DOHH2 (cell line): ENCODE measurements around the gene RANGAP1.

ENCODE experiments used
- H3F3A ChIP-seq: fragments of 200-600 bp; sonication (generic), shearing (Covaris generic); 2 replicates; pipeline ENCODE4 v1.6.0; 2016; ENCODE audit warnings: antibody characterized with exemption, mild to moderate bottlenecking; ENCODE audit not compliant: control insufficient read depth, insufficient read depth
- H3K27ac ChIP-seq: fragments of 200-600 bp; sonication (generic); 2 replicates; pipeline ENCODE4 v1.5.1; 2014; ENCODE audit warnings: low read depth, mild to moderate bottlenecking, low read length, moderate library complexity
- H3K27me3 ChIP-seq: fragments of 200-600 bp; sonication (generic); 2 replicates; pipeline ENCODE4 v1.6.1; 2014; ENCODE audit warnings: mild to moderate bottlenecking, low read length, mixed read lengths; ENCODE audit not compliant: control insufficient read depth
- H3K36me3 ChIP-seq: fragments of 200-600 bp; sonication (generic); 2 replicates; pipeline ENCODE4 v1.6.1; 2014; ENCODE audit warnings: mild to moderate bottlenecking, low read length, moderate library complexity, mixed read lengths; ENCODE audit not compliant: control insufficient read depth
- H3K4me1 ChIP-seq: fragments of 200-600 bp; sonication (generic); 2 replicates; pipeline ENCODE4 v1.6.1; 2014; ENCODE audit warnings: mild to moderate bottlenecking, low read length, mixed read lengths; ENCODE audit not compliant: control insufficient read depth
- H3K4me2 ChIP-seq: fragments of 200-600 bp; sonication (generic); 2 replicates; pipeline ENCODE4 v1.6.0; 2014; ENCODE audit warnings: mild to moderate bottlenecking, low read length, moderate library complexity
- H3K4me3 ChIP-seq: fragments of 200-600 bp; sonication (generic); 2 replicates; pipeline ENCODE4 v1.5.1; 2014; ENCODE audit warnings: mild to moderate bottlenecking, low read length, mixed read lengths
- H3K79me2 ChIP-seq: fragments of 200-600 bp; sonication (generic); 2 replicates; pipeline ENCODE4 v1.6.1; 2014; ENCODE audit warnings: mild to moderate bottlenecking, low read length, mixed read lengths; ENCODE audit not compliant: control insufficient read depth
- H3K9me2 ChIP-seq: fragments of 200-600 bp; sonication (generic); replicated peaks from 2 replicates; pipeline ENCODE4 v1.6.1; 2014; ENCODE audit warnings: mild to moderate bottlenecking, low read length, mixed read lengths; ENCODE audit not compliant: control insufficient read depth
- H3K9me3 ChIP-seq: fragments of 200-600 bp; sonication (generic); 2 replicates; pipeline ENCODE4 v1.6.1; 2014; ENCODE audit warnings: antibody characterized with exemption, low read length, mixed read lengths; ENCODE audit not compliant: control insufficient read depth, insufficient read depth
- H4K20me1 ChIP-seq: fragments of 200-600 bp; sonication (generic); 2 replicates; pipeline ENCODE4 v1.6.0; 2014; ENCODE audit warnings: low read depth, mild to moderate bottlenecking, antibody characterized with exemption, low read length, moderate library complexity; ENCODE audit not compliant: control insufficient read depth, insufficient read depth
- CTCF ChIP-seq: fragments of 200-600 bp; sonication (generic); IDR thresholded peaks from one replicate; pipeline ENCODE4 v1.5.1; 2014; ENCODE audit warnings: antibody characterized with exemption, mild to moderate bottlenecking, low read depth, low read length; ENCODE audit not compliant: poor library complexity, severe bottlenecking
- EZH2phosphoT487 ChIP-seq: fragments of 200-600 bp; sonication (generic); IDR thresholded peaks from 2 replicates; pipeline ENCODE4 v1.6.1; 2017; ENCODE audit warnings: borderline replicate concordance, mild to moderate bottlenecking, antibody characterized with exemption, low read length, moderate library complexity, mixed read lengths

Gene RANGAP1

GRCh38 chr22:41247703-41248102 lies 38.3 kb downstream of the RANGAP1 start:
- Histone ChIP-seq H3K9me3 (no peaks in the 10 kb centered on the region), H3K79me2 (no peaks in the 10 kb centered on the region), H3K27ac (no peak overlapping the region), H3K4me2 (no peak overlapping the region), H3K27me3 (no peaks in the 10 kb centered on the region), H3F3A (peaks cover 10% of the 10 kb centered on the region; the same call in 1 of the 2 replicates), H3K9me2 (no peaks in the 10 kb centered on the region), H4K20me1 (no peaks in the 10 kb centered on the region), H3K4me1 (no peaks in the 10 kb centered on the region), H3K36me3 (peaks cover 66% of the 10 kb centered on the region), H3K4me3 (no peak overlapping the region)
- no peak for TF ChIP-seq EZH2phosphoT487
- no peak for TF ChIP-seq CTCF

DNA sequence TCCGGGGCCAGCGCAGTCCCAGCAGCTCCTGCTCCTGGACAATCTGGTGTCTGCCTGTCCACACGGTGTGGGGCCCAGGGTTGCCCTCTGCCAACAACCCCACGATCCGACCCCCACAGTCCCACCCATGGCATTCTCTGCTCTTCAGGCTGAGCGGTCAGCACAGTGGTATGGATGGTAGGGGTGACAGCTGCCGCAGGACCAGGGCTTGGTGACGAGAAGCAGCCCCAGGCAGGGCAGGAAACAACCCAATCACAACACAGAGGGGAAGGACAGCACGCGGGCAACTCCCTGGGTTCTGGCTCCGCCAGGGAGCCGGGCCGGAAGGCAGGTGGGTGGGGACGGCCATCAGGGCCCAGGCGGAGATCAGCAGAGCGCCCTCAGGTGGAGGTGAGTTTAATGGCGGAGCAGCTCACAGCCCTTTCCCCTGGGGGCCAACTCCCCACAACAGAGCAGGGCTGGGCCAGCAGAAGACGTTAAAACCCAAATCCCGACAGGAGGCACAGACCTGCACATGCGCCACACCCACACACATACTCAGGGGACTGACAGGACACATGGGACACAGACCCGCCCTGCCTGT lies 40.0 kb downstream of the RANGAP1 start:
- TF ChIP-seq EZH2phosphoT487 (no peak), CTCF (no peak)
- Histone ChIP-seq H3K9me2 (no peaks in the 10 kb centered on the region), H3K27me3 (no peaks in the 10 kb centered on the region), H4K20me1 (no peaks in the 10 kb centered on the region), H3K79me2 (no peaks in the 10 kb centered on the region), H3K27ac (no peak overlapping the region), H3K4me1 (no peaks in the 10 kb centered on the region), H3K36me3 (peaks cover 53% of the 10 kb centered on the region), H3K4me2 (no peak overlapping the region), H3K4me3 (no peak overlapping the region), H3F3A (peaks cover 10% of the 10 kb centered on the region; the same call in 1 of the 2 replicates), H3K9me3 (no peaks in the 10 kb centered on the region)

- no peaks in the 10 kb centered on the region for H3K79me2 ChIP-seq
- no peaks in the 10 kb centered on the region for H3K27me3 ChIP-seq
- H3K4me3 ChIP-seq: no peak overlapping the region
- TF ChIP-seq CTCF (no peak), EZH2phosphoT487 (no peak)
- no peak overlapping the region for H3K27ac ChIP-seq
- no peaks in the 10 kb centered on the region; the same call in 1 of the 2 replicates for H3K4me1 ChIP-seq
- no peaks in the 10 kb centered on the region for H3K9me2 ChIP-seq
- H3K4me2 ChIP-seq: no peak overlapping the region
- peaks cover 10% of the 10 kb centered on the region; the same call in 1 of the 2 replicates for H3F3A ChIP-seq
- no peaks in the 10 kb centered on the region for H3K9me3 ChIP-seq
- H4K20me1 ChIP-seq: no peaks in the 10 kb centered on the region
- H3K36me3 ChIP-seq: peaks cover 26% of the 10 kb centered on the region
Measured at GRCh38 chr22:41243361-41243760, 42.6 kb downstream of the RANGAP1 start.
